Midbrain (tissue), 1 donor: Measurements from ENCODE around the gene NRP2.

ENCODE experiments used
- DNase-seq: peaks from one replicate; lab custom pipeline; 2025; lab: John Stamatoyannopoulos, UW

Gene NRP2, protein sequence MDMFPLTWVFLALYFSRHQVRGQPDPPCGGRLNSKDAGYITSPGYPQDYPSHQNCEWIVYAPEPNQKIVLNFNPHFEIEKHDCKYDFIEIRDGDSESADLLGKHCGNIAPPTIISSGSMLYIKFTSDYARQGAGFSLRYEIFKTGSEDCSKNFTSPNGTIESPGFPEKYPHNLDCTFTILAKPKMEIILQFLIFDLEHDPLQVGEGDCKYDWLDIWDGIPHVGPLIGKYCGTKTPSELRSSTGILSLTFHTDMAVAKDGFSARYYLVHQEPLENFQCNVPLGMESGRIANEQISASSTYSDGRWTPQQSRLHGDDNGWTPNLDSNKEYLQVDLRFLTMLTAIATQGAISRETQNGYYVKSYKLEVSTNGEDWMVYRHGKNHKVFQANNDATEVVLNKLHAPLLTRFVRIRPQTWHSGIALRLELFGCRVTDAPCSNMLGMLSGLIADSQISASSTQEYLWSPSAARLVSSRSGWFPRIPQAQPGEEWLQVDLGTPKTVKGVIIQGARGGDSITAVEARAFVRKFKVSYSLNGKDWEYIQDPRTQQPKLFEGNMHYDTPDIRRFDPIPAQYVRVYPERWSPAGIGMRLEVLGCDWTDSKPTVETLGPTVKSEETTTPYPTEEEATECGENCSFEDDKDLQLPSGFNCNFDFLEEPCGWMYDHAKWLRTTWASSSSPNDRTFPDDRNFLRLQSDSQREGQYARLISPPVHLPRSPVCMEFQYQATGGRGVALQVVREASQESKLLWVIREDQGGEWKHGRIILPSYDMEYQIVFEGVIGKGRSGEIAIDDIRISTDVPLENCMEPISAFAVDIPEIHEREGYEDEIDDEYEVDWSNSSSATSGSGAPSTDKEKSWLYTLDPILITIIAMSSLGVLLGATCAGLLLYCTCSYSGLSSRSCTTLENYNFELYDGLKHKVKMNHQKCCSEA

DNA sequence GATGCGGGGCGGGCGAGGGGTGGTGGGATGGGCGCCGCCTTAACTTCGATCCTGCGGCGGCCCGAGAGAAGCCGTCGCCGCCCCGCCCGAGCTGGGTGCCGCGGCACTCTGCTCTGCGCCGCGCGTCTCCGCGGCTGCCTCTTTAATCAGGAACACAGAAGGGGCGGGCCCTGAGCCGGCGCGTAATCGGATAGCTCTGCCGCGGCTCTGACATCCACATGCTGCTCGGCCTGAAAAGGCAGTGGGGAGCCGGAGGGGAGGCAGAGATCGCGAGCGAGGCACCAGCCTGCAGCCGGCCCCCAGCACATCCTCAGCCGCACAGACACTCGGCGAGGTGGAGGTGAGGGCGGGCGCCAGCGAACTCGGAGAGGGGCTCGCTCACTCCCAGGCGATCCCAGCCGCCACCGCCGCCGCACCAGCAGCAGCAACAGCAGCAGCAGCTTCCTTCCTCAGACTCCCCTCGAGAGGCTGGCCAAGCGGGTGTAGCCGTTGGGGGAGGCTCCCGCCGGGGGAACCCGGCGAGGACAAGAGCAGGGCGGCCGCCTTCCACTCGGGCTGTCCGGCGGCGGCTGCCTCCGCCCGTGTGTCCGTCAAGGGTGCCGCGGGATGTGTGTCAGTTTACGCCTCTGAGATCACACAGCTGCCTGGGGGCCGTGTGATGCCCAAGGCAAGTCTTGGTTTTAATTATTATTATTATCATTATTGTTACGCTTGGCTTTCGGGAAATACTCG lies at the start of gene NRP2:
Gene NRP2, plus strand, starts transcription at position 263 of the 732 bp plus-strand sequence. CDS start 790 bp downstream, outside the sequence.
- peak; percentile 82 for DNase-seq

DNA sequence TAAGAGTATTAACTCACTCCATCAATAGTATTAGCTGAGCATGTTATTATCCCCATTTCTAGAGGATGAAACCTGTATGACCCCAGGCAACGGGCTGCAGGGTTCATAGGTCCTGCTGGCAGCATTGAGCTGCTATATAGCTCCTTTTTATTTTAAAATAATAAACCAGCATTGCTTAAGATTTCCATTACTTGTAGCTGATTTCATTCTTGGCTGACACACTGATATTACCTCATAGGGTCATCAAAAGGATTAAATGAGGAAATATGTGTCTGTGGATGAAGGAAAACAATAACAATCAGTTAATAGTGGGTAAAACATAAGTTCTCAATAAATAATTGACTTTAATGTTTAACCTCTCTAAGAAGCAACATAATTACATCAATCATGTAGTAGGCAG lies 48.3 kb upstream of the NRP2 start:
- DNase-seq: no peak

DNA sequence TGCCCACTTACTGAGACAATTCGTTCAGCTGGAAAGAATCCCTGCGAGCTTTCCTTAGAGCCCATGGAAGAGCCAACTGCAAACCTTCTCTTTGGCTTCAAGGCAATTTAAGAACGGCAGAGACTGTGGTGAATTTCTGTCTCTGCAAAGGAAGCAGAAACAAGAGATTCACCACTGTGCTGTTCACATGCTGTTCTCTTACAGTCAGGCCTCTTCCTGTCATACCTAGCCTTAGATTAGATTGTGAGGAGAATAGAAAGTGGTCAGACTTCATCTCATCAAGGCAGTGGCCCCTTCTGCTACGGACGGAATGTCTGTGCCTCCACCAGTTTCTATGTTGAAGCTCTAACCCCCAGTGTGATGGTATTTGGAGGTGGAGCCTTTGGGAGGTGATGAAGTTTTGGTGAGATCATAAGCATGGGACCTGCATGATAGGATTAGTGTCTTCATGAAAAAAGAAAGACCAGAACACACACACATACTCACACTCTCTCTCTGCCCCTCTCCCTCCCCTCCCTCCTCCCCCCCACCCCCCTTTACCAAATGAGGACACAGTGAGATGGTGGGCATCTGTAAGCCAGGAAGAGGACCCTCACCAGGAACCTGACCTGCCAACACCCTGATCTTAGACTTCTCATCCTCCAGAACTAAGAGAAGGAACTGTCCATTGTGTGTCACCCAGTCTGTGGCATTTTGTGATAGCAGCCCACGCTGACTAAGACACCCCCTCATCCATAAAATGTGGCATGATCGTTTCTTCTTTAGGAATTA lies 45.6 kb upstream of the NRP2 start:
- no peak for DNase-seq

DNA sequence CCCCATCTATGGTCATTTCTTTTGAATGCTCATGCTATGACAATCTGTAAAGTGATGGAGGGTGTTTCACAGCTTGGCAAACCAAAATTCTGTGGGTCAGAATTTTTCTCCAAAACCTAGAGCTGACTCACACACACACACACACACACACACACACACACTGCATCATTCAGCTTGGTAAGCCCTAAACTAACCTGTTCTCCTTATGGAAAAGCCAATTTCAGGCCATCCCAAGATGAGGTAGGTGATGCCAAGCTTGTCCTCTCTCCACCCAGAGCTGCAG lies 45.0 kb upstream of the NRP2 start:
- no peak for DNase-seq

DNA sequence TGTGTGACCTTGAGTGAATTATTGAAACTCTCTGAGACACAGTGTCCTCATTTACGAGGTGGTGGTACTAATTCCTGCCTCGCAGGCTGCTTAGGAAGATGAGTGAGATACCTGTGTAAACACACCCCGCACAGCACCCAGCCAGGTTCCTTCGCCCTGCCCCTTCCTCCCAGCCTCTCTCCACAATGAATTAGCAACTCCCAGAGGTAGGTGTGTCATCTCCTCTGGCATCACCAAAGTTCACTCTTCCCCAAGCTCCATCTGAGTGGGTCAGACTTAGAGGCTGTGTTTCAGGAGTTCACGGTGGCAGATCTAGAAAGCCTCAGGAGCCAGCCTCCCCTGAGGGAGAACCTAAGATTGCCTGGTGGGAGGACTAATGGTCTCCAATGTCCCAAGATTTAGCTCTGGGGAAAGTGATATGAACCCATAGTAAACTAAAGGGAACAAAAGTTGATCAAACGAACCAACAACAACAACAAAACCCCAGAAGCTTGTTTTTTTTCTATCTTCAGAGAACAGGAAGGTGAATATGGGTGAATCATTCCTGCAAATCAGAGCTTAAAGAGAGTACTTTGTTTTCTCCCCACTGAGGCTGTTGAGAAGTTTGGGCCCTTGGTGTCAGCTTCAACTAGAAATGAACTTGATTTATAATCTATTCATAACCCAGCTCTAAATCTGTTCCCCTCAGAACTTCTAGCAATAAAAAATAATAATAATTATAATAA lies 44.4 kb upstream of the NRP2 start:
- no peak for DNase-seq

DNA sequence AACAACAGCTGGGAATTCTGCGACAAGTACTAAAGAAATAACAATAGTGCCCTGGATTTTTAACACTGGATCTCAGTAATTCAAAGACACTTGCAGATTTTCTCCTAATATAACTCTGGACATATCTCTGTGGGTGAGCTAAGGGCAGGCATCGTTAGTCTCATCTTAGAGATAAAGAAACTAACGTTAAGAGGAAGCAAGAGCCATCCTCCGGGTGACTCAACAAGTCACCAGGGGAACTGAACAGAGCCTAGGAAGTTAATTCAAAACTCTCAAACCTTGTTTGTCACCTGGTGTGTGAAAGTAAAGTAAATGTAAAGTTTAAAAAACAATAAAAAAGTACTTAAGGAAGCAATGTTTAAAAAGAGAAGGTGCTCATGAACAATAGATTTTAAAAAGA lies 41.6 kb upstream of the NRP2 start:
- no peak for DNase-seq

DNA sequence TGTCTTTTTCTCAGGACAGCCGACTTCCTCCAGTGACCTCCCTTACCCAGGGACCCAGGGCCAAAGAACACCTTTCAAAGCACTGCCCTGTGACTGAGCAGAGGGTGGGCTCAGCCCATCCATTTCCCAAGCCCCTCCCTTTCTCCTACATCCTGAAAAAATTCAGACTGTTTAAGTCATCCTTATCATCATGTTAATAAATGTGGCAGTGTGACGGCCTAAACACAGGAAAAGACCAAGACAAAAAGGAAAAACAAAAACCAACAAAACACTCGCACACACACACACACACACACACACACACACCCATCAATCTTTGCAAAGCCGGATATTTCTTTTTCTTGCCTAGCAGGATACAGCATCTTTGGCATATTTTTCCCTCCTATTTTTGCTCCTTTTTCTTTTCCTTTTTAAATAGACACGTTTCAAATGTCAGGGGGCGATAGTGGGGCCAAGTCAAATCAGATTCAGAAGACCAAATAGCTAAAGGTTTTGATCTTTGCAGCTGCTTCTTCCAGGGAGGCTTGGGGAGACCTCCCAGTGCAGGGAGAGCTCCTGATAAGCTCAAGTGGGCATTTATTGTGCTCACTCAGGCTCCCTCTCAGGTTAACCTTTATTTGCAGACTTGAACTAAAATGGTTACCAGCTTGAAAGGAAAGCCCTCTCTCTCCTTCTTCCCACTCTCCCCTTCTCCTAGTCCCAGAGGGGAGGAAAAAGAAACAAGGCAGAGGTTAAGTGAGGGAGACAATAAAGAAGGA lies 39.5 kb upstream of the NRP2 start:
- no peak for DNase-seq

DNA sequence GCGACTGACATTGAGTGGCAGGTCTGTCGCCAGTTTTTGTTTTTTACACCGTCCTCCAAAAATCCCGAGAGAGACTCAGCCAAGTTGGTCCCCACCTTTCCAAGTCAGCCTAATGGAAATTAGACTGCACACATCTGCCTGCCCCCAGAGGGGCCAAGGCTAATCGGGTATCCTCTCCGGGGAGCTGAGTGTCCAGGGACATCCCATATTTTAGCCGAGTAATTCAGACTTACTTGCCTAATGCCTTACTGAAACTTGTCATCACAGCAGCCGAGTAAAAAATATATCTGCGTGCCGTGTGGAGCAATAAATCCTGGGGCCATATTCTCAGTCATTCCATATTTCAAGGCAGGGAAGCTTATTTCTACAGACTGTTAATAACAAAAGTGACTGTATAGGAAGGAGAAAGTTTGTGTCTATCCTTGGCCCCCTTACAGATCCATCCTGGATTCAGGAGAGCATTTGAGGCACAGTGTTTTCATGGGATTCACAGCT lies 38.9 kb upstream of the NRP2 start:
- DNase-seq: no peak

DNA sequence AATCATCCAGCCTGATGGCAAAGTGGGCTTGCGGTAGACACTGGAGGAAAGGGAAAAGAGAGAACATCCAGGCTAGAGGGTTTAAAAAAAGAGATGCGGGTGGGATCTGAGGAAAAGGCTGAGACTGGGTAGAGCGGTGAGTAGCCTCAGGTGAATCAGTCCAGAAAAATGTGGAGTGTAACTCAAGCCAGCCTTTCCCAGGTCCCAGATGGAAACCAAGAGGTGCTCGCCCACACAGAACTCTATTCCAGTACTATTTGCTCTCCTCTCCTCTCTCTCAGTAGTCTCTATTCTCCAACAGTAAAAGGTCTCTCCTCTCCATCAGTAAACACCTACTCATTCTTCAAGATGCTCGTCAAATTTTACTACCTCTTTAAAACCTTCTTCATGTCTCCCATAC lies 38.3 kb upstream of the NRP2 start:
- DNase-seq: no peak

DNA sequence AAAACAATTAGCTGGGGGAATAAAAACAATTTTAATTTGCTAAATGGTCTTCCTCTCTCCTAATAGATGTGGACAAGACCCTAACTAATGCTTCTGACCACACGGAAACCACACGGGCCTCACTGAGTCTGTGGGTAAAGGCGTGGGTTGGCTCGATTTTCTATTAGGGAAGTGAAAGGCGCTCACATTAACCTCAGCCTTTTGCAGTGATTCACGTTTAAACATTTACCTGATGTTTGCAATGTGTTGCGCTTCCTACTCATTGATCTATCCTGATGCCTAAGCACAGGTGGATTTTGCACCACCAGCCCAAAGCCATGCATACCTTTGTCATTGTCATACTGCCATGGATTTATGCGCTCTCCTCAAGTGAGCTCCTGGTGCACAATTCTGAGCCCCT lies 35.6 kb upstream of the NRP2 start:
- DNase-seq: no peak

DNA sequence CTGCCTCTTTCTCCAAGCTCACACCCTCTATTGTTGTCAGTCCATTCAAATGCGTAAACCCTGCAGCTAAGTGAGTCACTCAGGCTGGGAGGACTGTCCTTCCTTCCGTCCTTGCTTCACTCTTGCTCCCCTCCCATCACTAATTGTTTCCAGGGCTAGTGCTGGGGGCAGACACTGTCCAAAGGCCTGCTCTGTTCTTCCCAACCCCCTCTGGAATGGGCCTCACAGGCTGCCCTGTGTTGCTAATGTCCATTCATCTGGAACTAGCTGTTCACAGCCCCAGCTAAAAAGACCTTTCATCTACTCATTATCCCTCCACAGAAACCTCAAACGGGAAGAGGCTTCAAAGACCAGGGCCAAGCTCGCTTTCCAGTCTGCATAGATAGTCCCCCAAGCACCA lies 31.9 kb upstream of the NRP2 start:
- DNase-seq: no peak

DNA sequence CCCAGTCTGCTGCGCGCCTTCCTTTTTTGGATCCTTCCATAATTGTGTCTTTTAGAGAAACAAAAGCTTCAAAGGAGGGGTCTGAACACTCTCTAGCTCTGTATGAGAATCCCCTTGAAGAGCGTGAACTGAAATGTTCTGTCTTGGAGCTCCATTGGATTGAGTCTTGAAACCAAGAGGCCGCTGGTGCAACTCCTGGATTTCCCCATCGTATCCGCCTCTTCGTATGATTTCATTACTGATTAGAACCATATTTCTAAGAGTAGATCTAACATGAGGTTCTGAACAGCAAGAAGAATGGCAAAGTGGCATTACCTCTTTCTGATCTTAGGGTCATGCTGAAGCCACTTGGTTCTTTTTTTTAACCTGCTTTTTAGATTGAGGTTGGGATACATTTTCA lies 31.4 kb upstream of the NRP2 start:
- no peak for DNase-seq

DNA sequence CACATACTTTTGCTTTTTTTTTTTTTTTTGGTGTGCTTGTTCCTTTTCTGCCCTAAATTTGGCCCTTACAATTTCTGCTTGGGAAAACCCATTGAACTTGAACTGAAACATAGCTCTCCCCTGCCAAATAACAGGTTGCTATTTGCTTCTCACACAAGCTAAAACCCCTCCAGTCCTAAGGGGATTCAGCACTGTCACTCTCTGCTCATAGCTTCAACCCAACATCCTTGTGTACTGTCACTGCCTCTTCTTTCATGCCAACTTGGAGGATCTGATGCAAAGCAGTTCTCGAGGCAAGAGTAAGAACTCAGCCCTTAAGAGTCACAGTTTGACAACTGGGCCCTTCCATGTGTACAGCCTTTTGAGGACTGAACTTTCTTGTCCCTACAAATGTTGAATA lies 30.6 kb upstream of the NRP2 start:
- DNase-seq: no peak

DNA sequence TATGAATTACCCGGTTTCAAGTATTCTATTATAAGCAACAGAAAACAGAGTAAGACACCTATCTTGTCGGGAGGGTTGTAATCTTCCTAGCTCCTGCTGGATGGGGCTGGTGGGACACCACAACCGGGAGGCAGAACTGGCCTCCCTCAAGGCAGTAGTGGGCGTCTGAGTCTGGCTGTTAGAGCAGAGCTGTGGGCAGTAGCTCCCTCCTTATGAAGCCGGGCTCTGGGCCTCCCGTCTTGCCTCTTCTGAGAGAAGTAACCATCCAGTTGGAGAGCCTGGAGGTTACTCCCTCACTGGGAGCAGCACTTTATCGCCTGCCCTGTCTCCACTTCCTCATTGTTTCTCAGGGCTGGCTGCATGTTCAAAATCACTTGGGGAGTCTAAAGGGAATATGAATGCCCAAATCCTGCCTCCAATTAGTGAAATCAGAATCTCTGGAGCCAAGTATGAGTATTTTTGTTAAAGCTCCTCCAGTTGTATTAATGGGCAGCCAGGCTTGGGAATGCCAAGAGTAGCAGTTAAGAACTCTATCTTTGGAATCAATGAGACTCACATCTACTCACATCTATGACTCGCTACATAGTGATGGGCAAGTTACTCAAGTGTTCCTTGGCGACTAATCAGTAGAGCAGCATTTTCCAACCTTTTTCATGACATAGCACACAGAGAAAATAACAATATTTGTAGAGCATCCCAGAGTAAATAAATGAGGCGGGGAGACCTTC lies 27.3 kb upstream of the NRP2 start:
- DNase-seq: no peak

DNA sequence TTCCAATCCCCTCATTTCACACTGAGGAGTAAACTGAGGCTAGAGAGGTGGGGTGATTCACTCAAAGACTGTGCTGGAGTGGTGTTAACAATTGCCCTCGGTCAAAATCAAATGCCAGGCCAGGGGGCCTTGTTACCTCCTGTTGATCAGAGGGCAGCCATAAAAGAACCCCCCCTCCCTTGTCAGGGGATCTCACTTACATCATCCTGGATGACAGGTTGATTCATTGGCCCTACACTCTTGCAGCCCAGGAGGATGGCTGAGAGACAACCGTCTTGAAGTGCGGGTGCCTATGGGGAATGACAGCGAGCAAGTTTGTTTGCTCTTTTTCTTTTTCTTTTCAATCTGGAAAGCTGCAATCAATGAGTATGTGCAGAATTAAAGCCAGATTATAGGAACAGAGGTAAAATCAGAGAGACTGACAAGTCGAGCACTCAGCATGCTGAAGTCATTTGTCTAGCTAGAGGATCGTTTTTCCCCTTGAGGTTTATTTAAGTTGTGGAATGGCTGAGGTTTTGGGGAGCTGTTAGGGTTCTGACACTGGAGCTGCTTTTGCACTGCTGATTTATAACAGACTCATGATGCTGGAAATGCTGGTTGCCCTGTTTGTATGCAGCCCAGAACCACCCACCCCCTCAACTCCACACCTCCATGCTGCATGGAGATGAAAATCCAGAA lies 26.4 kb upstream of the NRP2 start:
- DNase-seq: no peak

DNA sequence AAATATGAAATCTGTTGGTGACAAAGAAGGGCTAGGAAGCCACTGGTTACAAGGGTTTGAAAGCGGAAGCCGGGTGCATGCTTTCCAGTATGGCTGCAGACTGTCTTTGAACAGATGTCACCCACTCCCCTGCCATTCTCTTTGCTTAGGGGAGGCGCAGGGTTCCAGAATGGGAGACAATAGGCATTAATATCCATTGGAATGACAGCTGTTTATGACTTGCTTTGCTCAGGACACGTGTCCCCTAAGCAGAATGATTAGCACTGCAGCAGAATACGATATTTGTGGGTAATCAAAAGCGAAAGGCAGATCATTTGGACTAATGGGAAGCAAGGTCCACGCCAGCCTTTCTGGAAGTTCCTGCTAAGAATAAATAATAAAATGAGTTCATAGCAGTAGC lies 25.8 kb upstream of the NRP2 start:
- no peak for DNase-seq

DNA sequence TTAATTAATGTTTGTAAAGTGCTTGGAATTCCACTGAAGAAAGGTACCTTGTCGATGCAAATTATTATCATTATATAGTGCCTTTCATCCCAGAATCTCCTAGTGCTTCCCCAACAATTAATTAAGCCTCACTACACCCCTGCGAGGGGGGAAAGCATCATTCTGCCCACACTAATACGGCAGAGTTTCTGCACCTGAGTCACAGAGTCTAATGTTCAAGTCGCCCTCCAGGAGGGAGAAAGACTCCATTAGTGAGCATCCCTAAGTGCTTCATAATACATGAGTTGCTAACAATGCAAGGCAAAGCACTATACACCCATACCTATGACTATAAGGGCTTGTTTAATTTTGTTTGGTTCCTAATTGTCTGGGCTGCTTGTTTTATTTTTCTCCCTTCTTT lies 25.4 kb upstream of the NRP2 start:
- no peak for DNase-seq

DNA sequence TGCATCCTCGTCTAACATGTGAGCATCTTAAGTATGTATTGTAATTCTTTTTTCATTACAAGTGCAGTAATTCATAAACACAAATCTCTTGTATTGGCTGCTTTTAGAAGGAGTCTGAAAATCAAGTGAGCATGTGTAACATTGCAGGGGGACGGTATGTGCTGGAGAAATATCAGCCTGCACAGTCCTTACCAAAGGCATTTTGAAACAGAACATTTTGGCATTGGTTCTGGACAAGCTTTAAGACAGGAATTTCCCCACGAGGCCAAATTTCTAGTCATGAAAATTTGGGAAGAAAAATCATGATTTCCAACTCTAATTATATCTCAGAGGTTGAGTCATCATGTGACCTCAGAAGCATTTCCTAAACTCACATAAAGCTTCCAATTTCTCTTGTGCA lies 24.7 kb upstream of the NRP2 start:
- DNase-seq: no peak

DNA sequence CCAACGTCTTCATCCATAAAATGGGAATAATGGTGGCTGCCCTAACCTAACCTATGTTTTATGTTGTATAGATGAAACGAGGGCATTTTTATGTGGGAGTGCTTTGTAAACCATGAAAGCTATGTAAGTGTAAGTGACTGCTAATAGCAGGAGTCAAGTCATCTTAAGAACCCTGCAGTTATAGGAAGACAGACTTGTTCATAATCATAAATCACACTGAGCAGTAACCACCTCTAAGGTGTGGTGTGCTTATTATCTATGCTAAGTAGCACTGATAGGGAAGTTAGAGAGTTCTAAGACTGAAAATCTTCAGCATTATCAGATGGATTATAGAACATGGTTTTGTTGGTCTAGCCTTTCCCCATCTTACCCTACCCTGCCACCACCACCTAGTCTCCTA lies 24.2 kb upstream of the NRP2 start:
- no peak for DNase-seq
